Stomach (tissue), 4 donors: ENCODE results near the gene P2RX7.

Experiments
- EP300 ChIP-seq: sonication (generic); formaldehyde crosslinking; IDR thresholded peaks from one replicate; pipeline ENCODE4 v1.6.1; 2017; ENCODE audit warnings: antibody characterized with exemption
- POLR2A ChIP-seq, 4 donors: fragments of 450-650 bp; IDR thresholded peaks; one replicate each; pipeline ENCODE4 v1.6.1; 2016; ENCODE audit warnings: antibody characterized with exemption in 4 of 4, control low read depth in 2 of 4, mild to moderate bottlenecking in 1 of 4, moderate library complexity in 1 of 4
- POLR2AphosphoS5 ChIP-seq, 3 donors: sonication (generic); formaldehyde crosslinking; IDR thresholded peaks; one replicate each; pipeline ENCODE4 v1.6.1; 2016; ENCODE audit warnings: antibody characterized with exemption in 3 of 3
- TF ChIP-seq, protein P1 (sequence below), 7 experiments: fragments of 450-650 bp in 4 of 7; fragments of 200-600 bp in 3 of 7; sonication (generic) in 3 of 7; IDR thresholded peaks; one replicate each; pipeline ENCODE4 v1.5.1; 2016 to 2019; ENCODE audit warnings: antibody characterized with exemption in 7 of 7, control low read depth in 2 of 7, mild to moderate bottlenecking in 1 of 7

DNA sequence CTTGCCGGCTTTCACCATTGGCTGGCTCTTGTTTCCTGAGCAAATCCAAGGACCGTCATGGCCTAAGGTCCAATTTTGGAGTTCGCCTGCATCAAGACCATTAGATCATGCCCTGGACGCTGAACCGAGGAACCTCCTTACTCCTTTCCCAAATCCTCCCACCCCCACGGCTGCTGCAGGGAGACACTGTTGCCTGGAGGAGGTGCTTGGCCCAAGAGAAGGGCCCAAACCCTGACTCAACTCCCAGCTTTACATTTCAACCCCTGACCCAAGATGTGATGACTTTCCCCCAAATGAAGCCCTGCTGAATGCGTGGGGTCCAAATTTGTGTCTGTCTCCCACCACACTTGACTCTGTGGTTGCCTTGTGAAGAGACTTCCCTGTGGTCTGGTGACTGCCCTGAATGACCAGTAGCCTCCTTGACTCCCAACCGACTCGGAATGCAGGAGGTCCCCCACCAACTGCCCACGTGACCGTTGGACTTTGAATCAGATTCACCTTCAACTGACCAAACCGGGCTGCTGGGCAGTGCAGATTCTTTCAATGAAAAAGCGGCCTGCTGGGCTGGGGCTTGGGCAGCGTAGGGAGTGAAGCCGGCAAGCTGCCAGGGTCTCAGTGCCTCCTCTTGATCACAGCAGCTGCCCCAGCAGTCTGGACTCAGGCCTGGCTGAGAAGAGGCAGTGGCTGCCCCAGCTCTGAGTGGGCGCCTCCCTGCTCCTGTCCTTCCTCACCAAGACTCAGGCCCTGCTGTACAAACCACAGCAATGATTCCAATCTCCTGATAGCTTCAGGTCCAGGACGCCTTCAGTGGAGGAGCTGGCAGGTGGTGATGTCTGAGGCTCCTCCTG, 46.9 kb upstream of the P2RX7 start:
- TF ChIP-seq, protein P1, sequence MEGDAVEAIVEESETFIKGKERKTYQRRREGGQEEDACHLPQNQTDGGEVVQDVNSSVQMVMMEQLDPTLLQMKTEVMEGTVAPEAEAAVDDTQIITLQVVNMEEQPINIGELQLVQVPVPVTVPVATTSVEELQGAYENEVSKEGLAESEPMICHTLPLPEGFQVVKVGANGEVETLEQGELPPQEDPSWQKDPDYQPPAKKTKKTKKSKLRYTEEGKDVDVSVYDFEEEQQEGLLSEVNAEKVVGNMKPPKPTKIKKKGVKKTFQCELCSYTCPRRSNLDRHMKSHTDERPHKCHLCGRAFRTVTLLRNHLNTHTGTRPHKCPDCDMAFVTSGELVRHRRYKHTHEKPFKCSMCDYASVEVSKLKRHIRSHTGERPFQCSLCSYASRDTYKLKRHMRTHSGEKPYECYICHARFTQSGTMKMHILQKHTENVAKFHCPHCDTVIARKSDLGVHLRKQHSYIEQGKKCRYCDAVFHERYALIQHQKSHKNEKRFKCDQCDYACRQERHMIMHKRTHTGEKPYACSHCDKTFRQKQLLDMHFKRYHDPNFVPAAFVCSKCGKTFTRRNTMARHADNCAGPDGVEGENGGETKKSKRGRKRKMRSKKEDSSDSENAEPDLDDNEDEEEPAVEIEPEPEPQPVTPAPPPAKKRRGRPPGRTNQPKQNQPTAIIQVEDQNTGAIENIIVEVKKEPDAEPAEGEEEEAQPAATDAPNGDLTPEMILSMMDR (IDR thresholded peaks at IDR 0.05), result no peak
- TF ChIP-seq POLR2A (IDR thresholded peaks at IDR 0.05) (no peak), EP300 (no peak), POLR2AphosphoS5 (IDR thresholded peaks at IDR 0.05) (no peak)
